Nephron progenitor cell (in vitro differentiated cells): ENCODE measurements around the gene CAMK2D.
A peak's percentile ranks its signal among the peaks of the same experiment; 100 is the strongest.

Source experiments
- DNase-seq: peaks from one replicate; pipeline ENCODE4 v3.0.0; 2021
- H3K27ac Mint-ChIP-seq: 2 replicates; pipeline ENCODE4 v1.8.0; 2021; ENCODE audit warnings: mild to moderate bottlenecking, moderate library complexity, mixed read lengths
- H3K27me3 Mint-ChIP-seq: 2 replicates; pipeline ENCODE4 v1.8.0; 2021; ENCODE audit warnings: mild to moderate bottlenecking, low read depth, mixed read lengths; ENCODE audit not compliant: poor library complexity
- H3K36me3 Mint-ChIP-seq: 2 replicates; pipeline ENCODE4 v1.8.0; 2021; ENCODE audit warnings: low read depth, mixed read lengths
- H3K4me1 Mint-ChIP-seq: 2 replicates; pipeline ENCODE4 v1.8.0; 2021; ENCODE audit warnings: mixed read lengths
- H3K4me3 Mint-ChIP-seq: 2 replicates; pipeline ENCODE4 v1.8.0; 2021; ENCODE audit warnings: mild to moderate bottlenecking, moderate library complexity, mixed read lengths
- H3K9me3 Mint-ChIP-seq: 2 replicates; pipeline ENCODE4 v1.8.0; 2021; ENCODE audit warnings: mild to moderate bottlenecking, moderate library complexity, mixed read lengths
- TF ChIP-seq, protein P1 (sequence below): fragments of 200-600 bp; sonication (generic); IDR thresholded peaks from 2 replicates; pipeline ENCODE4 v1.5.0; 2021; ENCODE audit warnings: antibody characterized with exemption

Gene CAMK2D

DNA sequence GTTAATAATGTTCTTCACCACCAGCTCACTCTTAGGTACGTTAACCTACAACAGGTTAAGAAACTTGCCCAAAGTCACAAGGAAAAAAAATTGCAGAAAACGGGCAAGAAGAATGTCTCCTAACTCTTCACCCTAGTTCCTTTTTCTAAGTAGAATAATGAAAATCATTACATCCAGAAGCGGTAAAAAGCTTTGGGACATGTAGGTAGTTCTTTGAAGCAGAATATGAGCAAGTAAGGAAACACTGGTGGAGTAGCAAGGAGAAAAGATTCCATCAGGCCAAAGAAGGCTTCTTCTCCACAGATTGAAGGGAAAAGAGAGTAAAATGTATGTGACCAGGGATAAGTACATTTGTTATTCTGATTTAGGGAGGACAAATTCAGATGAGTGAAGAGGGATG lies 4.1 kb downstream of the CAMK2D start:
- DNase-seq: no peak
- Mint-ChIP-seq H3K27me3 (no peaks in the 10 kb centered on the region), H3K36me3 (no peaks in the 10 kb centered on the region), H3K4me3 (no peak overlapping the region), H3K27ac (no peak overlapping the region), H3K4me1 (peaks cover 28% of the 10 kb centered on the region), H3K9me3 (no peaks in the 10 kb centered on the region)
- TF ChIP-seq, protein P1, sequence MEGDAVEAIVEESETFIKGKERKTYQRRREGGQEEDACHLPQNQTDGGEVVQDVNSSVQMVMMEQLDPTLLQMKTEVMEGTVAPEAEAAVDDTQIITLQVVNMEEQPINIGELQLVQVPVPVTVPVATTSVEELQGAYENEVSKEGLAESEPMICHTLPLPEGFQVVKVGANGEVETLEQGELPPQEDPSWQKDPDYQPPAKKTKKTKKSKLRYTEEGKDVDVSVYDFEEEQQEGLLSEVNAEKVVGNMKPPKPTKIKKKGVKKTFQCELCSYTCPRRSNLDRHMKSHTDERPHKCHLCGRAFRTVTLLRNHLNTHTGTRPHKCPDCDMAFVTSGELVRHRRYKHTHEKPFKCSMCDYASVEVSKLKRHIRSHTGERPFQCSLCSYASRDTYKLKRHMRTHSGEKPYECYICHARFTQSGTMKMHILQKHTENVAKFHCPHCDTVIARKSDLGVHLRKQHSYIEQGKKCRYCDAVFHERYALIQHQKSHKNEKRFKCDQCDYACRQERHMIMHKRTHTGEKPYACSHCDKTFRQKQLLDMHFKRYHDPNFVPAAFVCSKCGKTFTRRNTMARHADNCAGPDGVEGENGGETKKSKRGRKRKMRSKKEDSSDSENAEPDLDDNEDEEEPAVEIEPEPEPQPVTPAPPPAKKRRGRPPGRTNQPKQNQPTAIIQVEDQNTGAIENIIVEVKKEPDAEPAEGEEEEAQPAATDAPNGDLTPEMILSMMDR: no peak

DNA sequence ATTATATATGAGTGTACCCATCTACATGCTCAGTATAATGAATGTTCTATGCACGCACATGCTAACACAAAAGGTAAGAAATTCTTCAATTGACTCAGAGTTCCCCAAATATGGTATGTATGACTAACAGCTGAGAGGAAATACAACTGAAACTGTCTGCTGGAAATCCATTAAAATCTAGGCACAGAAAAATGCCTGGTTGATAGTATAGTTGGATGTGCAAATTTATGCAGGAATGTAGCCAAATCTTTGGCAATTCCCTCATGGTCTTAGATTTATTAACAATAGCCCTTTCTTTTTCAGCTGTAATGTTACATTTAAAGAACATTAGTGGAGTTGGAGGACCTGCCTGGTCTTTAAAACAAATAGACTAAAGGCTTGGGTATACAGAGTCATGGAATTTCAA lies 5.5 kb downstream of the CAMK2D start:
- no peaks in the 10 kb centered on the region for H3K27me3 Mint-ChIP-seq
- peaks cover 1% of the 10 kb centered on the region for H3K36me3 Mint-ChIP-seq
- no peak overlapping the region for H3K4me3 Mint-ChIP-seq
- peaks cover 26% of the 10 kb centered on the region for H3K4me1 Mint-ChIP-seq
- TF ChIP-seq, protein P1: no peak
- no peak for DNase-seq
- no peak overlapping the region for H3K27ac Mint-ChIP-seq
- H3K9me3 Mint-ChIP-seq: no peaks in the 10 kb centered on the region

DNA sequence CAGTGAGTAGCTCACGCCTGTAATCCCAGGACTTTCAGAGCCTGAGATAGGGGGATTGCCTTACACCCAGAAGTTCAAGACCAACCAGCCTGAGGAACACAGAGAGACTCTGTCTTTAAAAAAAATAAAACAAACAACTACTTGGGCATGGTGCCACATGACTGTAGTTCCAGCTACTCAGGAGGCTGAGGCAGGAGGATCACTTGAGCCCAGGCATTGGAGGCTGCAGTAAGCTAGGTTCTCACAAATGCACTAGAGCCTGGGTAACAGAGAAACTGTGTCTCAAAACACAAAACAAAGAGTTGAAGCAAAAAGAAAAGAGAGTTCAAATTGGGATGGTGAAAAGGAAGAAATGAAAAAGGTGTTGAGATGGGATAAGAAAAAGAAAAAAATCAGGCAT lies 10.8 kb downstream of the CAMK2D start:
- TF ChIP-seq, protein P1: no peak
- no peak for DNase-seq
- Mint-ChIP-seq H3K27me3 (no peaks in the 10 kb centered on the region), H3K36me3 (peaks cover 12% of the 10 kb centered on the region), H3K4me1 (no peaks in the 10 kb centered on the region), H3K27ac (peak overlapping the region; percentile 1), H3K4me3 (no peak overlapping the region), H3K9me3 (no peaks in the 10 kb centered on the region)

GRCh38 chr4:113750296-113750695 lies 11.2 kb downstream of the CAMK2D start:
- Mint-ChIP-seq H3K4me1 (no peaks in the 10 kb centered on the region), H3K27ac (peak overlapping the region; percentile 87), H3K36me3 (peaks cover 12% of the 10 kb centered on the region), H3K4me3 (no peak overlapping the region), H3K9me3 (no peaks in the 10 kb centered on the region), H3K27me3 (no peaks in the 10 kb centered on the region)
- TF ChIP-seq, protein P1: no peak
- no peak for DNase-seq

DNA sequence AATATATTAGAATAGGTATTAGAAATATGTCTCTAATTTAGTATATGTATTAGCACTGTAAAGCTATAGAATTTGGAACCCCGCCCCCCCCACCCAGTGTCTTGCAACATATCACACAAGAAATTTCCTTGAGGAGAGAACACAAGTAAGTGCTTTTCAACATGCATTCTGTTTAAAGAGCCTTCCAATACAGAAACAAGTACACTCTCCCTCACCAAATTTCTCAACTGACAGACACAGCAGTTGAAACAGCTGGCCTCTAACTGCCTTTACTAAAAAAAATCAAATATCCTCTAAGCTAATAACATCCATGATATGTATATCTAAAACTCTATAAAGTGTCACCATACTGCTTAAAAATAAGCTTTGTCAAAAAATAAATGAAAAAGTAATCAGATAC lies 12.4 kb downstream of the CAMK2D start:
- Mint-ChIP-seq H3K27ac (no peak overlapping the region), H3K4me1 (no peaks in the 10 kb centered on the region), H3K36me3 (peaks cover 12% of the 10 kb centered on the region), H3K27me3 (no peaks in the 10 kb centered on the region), H3K9me3 (no peaks in the 10 kb centered on the region), H3K4me3 (no peak overlapping the region)
- TF ChIP-seq, protein P1: no peak
- no peak for DNase-seq

DNA sequence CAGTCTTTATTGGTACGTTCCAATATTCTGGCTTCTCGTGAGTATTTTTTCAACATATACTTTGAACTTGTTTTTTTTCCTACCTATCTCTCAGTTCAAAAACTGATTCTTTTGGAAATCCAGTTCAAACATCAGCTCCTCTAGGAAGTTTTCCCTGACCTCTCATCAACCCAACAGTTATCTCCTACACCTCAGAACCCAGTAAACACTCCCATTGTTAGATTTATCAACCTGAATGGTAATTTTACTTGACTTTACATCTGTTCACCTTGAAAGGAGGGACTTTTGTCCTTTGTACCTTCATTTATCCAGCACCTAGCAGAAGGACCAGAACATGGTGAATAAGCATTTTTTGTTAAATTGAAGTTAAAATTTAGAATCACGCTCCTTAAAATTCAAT lies 13.6 kb downstream of the CAMK2D start:
- DNase-seq: no peak
- TF ChIP-seq, protein P1: no peak
- H3K9me3 Mint-ChIP-seq: no peaks in the 10 kb centered on the region
- no peak overlapping the region for H3K4me3 Mint-ChIP-seq
- H3K27ac Mint-ChIP-seq: no peak overlapping the region
- H3K36me3 Mint-ChIP-seq: peaks cover 12% of the 10 kb centered on the region
- no peaks in the 10 kb centered on the region for H3K27me3 Mint-ChIP-seq
- H3K4me1 Mint-ChIP-seq: no peaks in the 10 kb centered on the region
